Measurements from ENCODE around the gene ITGBL1. TPM values are rescaled to one million over a fixed set of nuclear protein-coding genes. Genes with fewer than 3 reads are reported as not detected.

ITGBL1 gene
- total and polyA plus RNA-seq, 2 of the 13 experiments (the other 11 are each of a cell fraction or from before 2014, with no cell fraction given) = 0.02 TPM; not detected in 1

DNA sequence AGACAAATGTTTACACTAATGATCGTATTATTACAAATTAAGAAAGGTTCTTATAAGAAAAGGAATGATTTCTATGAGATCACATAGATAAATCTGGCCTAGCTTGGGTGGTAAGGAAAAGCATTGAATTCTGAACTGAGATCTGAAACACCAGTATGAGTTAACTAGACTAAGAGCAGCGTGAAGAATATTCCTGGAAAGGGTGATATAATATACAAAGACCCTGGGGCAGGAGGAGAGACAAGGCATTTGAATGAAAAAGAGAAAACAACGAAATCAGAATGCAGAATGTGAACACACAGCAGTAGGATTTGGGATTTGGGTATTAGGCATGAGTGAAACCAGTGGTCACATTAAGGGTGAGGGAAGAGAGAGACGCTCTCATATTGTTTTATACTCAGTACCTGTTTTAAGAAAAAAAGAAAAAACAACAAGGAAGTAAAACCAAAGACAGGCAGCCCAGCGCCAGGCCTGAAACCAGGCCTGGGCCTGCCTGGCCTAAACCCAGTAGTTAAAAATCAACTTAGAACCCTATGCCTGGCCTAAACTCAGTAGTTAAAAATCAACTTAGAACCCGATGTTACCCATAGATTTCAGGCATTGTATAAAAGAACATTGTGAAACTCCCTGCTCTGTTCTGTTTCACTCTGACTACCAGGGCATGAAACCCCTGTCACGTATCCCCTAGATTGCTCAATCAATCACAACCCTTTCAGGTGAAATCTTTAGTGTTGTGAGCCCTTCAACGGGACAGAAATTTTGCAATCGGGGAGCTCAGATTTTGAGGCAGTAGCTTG, 287.1 kb downstream of the ITGBL1 start (continued):
- TF ChIP-seq ZNF121 (CRISPR knock-in tag; IDR thresholded peaks at IDR 0.05) (0 out of 2 replicates have a peak, but pooled peaks have one; percentile 27), TOPORS (CRISPR knock-in tag; IDR thresholded peaks at IDR 0.05) (no peak), CEBPG (CRISPR knock-in tag; IDR thresholded peaks at IDR 0.05) (peak; percentile 86), CEBPB (IDR thresholded peaks at IDR 0.05; ENCODE audit: borderline replicate concordance, low read depth, low read length) (peak; percentile 59; the same call in 1 of the 2 replicates), ADNP (CRISPR knock-in tag; IDR thresholded peaks at IDR 0.05) (no peak), HHEX (CRISPR knock-in tag; IDR thresholded peaks at IDR 0.05) (no peak), ZFY (CRISPR knock-in tag; IDR thresholded peaks at IDR 0.05) (peak; percentile 38; the same call in 1 of the 2 replicates), MTF1 (CRISPR knock-in tag; IDR thresholded peaks at IDR 0.05) (no peak), XRCC5 (optimal IDR thresholded peaks at IDR 0.05; ENCODE audit: low read length) (no peak), TARDBP (CRISPR knock-in tag; IDR thresholded peaks at IDR 0.05) (no peak), ZNF446 (CRISPR knock-in tag; IDR thresholded peaks at IDR 0.05) (no peak), YY1 (IDR thresholded peaks at IDR 0.05; ENCODE audit: insufficient read depth, insufficient replicate concordance, low read depth, low read length) (no peak), SMC3 (IDR thresholded peaks at IDR 0.05; ENCODE audit: low read length) (no peak), ZFX (CRISPR knock-in tag; IDR thresholded peaks at IDR 0.05; ENCODE audit: low read depth) (peak; percentile 44; the same call in 1 of the 2 replicates), ZNF589 (CRISPR knock-in tag; conservative IDR thresholded peaks at IDR 0.05) (no peak), CENPT (CRISPR knock-in tag; IDR thresholded peaks at IDR 0.05; ENCODE audit: low read depth) (no peak), ZNF629 (CRISPR knock-in tag; conservative IDR thresholded peaks at IDR 0.05) (peak; percentile 65), IKZF4 (CRISPR knock-in tag; IDR thresholded peaks at IDR 0.05; ENCODE audit: borderline replicate concordance, low read depth, not compliant biosample characterization) (no peak)
- TF ChIP-seq, protein P1, sequence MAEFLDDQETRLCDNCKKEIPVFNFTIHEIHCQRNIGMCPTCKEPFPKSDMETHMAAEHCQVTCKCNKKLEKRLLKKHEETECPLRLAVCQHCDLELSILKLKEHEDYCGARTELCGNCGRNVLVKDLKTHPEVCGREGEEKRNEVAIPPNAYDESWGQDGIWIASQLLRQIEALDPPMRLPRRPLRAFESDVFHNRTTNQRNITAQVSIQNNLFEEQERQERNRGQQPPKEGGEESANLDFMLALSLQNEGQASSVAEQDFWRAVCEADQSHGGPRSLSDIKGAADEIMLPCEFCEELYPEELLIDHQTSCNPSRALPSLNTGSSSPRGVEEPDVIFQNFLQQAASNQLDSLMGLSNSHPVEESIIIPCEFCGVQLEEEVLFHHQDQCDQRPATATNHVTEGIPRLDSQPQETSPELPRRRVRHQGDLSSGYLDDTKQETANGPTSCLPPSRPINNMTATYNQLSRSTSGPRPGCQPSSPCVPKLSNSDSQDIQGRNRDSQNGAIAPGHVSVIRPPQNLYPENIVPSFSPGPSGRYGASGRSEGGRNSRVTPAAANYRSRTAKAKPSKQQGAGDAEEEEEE (CRISPR knock-in tag; IDR thresholded peaks at IDR 0.05; ENCODE audit: borderline replicate concordance) = no peak
- TF ChIP-seq, protein P2, sequence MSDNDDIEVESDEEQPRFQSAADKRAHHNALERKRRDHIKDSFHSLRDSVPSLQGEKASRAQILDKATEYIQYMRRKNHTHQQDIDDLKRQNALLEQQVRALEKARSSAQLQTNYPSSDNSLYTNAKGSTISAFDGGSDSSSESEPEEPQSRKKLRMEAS (IDR thresholded peaks at IDR 0.05) = no peak

Measured in HepG2 (cell line).